B cell (primary cell): ENCODE results near the gene H1-8. TPM values are rescaled to one million over a fixed set of nuclear protein-coding genes. Genes with fewer than 3 reads are reported as not detected.
"Not testable (repeated sequence)": the region's sequence is repeated elsewhere in the genome, so short reads cannot be mapped to it uniquely, and the experiment has no call there.

Experiments used
- ATAC-seq: fragments of 200-7000 bp; cut with Tn5 transposase; one replicate; pipeline ENCODE4 v1.10.0; 2021; ENCODE audit warnings: low read depth, mild to moderate bottlenecking, moderate number of reproducible peaks, moderate library complexity
- CTCF ChIA-PET: fragments of 350-600 bp; sonication (Branson Sonifier 250); formaldehyde crosslinking; loops from one replicate; lab custom pipeline; 2021; ENCODE audit warnings: antibody characterized with exemption, inconsistent platforms; lab: Charles Lee
- POLR2A ChIA-PET: fragments of 350-600 bp; sonication (Branson Sonifier 250); formaldehyde crosslinking; loops from one replicate; lab custom pipeline; 2021; ENCODE audit warnings: antibody characterized with exemption; lab: Charles Lee
- DNase-seq: peaks from one replicate; pipeline ENCODE4 v3.0.0; 2013
- H2AFZ ChIP-seq: 2 replicates; pipeline ENCODE4 v1.6.1; 2012; ENCODE audit warnings: mild to moderate bottlenecking, low read depth, low read length; ENCODE audit not compliant: insufficient read depth, poor library complexity, severe bottlenecking
- H3K27ac ChIP-seq, 2 donors: 1 replicate in 1 of 2; 2 replicates in 1 of 2; pipeline ENCODE4 v1.5.1; 2012 to 2013; ENCODE audit warnings: low read length in 2 of 2, mild to moderate bottlenecking in 2 of 2, moderate library complexity in 1 of 2
- H3K27me3 ChIP-seq, 4 experiments: fragments of 200-600 bp in 1 of 4; sonication (generic) in 1 of 4; replicated peaks in 1 of 4; 1 replicate in 2 of 4; 2 replicates in 2 of 4; pipeline versions ENCODE4 v1.6.1 to v1.7.0; 2013 to 2016; ENCODE audit warnings: low read length in 3 of 4, mild to moderate bottlenecking in 2 of 4, mixed read lengths in 1 of 4, moderate library complexity in 1 of 4; ENCODE audit not compliant: insufficient read depth in 4 of 4, control insufficient read depth in 3 of 4; ENCODE audit errors: control extremely low read depth in 1 of 4
- H3K36me3 ChIP-seq, 2 experiments: replicated peaks in 1 of 2; 1 replicate in 1 of 2; 2 replicates in 1 of 2; pipeline versions ENCODE4 v1.6.1 to v1.7.1; 2013; ENCODE audit warnings: low read length in 1 of 2; ENCODE audit not compliant: insufficient read depth in 2 of 2, control insufficient read depth in 1 of 2; ENCODE audit errors: control extremely low read depth in 1 of 2, extremely low read depth in 1 of 2
- H3K4me1 ChIP-seq, 2 donors: fragments of 200-600 bp in 1 of 2; sonication (generic) in 1 of 2; 1 replicate in 1 of 2; 2 replicates in 1 of 2; pipeline versions ENCODE4 v1.5.1 to v1.6.1; 2013 to 2017; ENCODE audit warnings: low read length in 2 of 2; ENCODE audit not compliant: control insufficient read depth in 2 of 2, insufficient read depth in 2 of 2
- H3K4me2 ChIP-seq: replicated peaks from 2 replicates; pipeline ENCODE3; 2012; ENCODE audit warnings: mild to moderate bottlenecking, low read depth, low read length; ENCODE audit not compliant: poor library complexity, severe bottlenecking
- H3K4me3 ChIP-seq, 5 experiments: fragments of 200-600 bp in 1 of 5; sonication (generic) in 1 of 5; 1 replicate in 3 of 5; 2 replicates in 2 of 5; pipeline versions ENCODE4 v1.5.1 to v1.7.0; 2011 to 2016; ENCODE audit warnings: low read length in 4 of 5, mild to moderate bottlenecking in 4 of 5, low read depth in 2 of 5, control low read depth in 1 of 5, moderate library complexity in 1 of 5; ENCODE audit not compliant: insufficient read depth in 1 of 5; ENCODE audit errors: control extremely low read depth in 1 of 5, extremely low read depth in 1 of 5
- H3K79me2 ChIP-seq: fragments of 200-600 bp; sonication (generic); one replicate; pipeline ENCODE4 v1.6.0; 2016; ENCODE audit warnings: low read length; ENCODE audit not compliant: control insufficient read depth, insufficient read depth
- H3K9ac ChIP-seq: fragments of 200-600 bp; sonication (generic); 2 replicates; pipeline ENCODE4 v1.6.1; 2017; ENCODE audit warnings: mild to moderate bottlenecking, low read length, moderate library complexity
- H3K9me3 ChIP-seq, 3 donors: one replicate each; pipeline versions ENCODE4 v1.6.1 to v1.7.1; 2013; ENCODE audit warnings: low read length in 2 of 3; ENCODE audit not compliant: control insufficient read depth in 2 of 3, insufficient read depth in 1 of 3; ENCODE audit errors: control extremely low read depth in 1 of 3
- H4K20me1 ChIP-seq: 2 replicates; pipeline ENCODE4 v1.6.0; 2012; ENCODE audit warnings: mild to moderate bottlenecking, low read length; ENCODE audit not compliant: insufficient read depth, control insufficient read depth, poor library complexity, severe bottlenecking
- H3K27ac Mint-ChIP-seq: one replicate; pipeline ENCODE4 v1.8.0; 2021; ENCODE audit warnings: mixed read lengths
- H3K27me3 Mint-ChIP-seq: one replicate; pipeline ENCODE4 v1.8.0; 2021; ENCODE audit warnings: mixed read lengths
- H3K4me1 Mint-ChIP-seq: one replicate; pipeline ENCODE4 v1.8.0; 2021; ENCODE audit warnings: mixed read lengths
- H3K4me3 Mint-ChIP-seq: one replicate; pipeline ENCODE4 v1.8.0; 2021; ENCODE audit warnings: mixed read lengths
- H3K9me3 Mint-ChIP-seq: one replicate; pipeline ENCODE4 v1.8.0; 2022; ENCODE audit warnings: mixed read lengths; ENCODE audit not compliant: insufficient read depth
- WGBS: methylation state at CpG from one replicate; pipeline ENCODE4 v1.1.5; 2013; ENCODE audit warnings: missing lambda C conversion rate; ENCODE audit not compliant: insufficient coverage; 5-methylcytosine and 5-hydroxymethylcytosine counted together
- intact Hi-C: fragments of 100-400 bp; cut with micrococcal nuclease; formaldehyde crosslinking; loops from one replicate; pipeline ENCODE4 v1.10.0; 2022
- polyA plus RNA-seq: library from polyadenylated mRNA; depleted of rRNA; stranded (reverse); fragments of >200 nt; gene quantifications from 2 replicates; pipeline ENCODE4 v1.2.3, GENCODE V29; 2012
- total RNA-seq, 2 donors: library from RNA; stranded (reverse); fragments of 120-200 nt in 1 of 2; gene quantifications; 1 replicate in 1 of 2; 2 replicates in 1 of 2; pipeline versions ENCODE4 v1.2.3 to v1.2.4, GENCODE V29; 2013 to 2022
- TF ChIP-seq, protein P1 (sequence below): fragments of 200-600 bp; IDR thresholded peaks from one replicate; pipeline ENCODE4 v1.8.0; 2022; ENCODE audit warnings: antibody characterized with exemption, mild to moderate bottlenecking

H1-8 gene
- total and polyA plus RNA-seq, 2 donors (not counting 1 experiment from before 2014, with no cell fraction given), result not detected

DNA sequence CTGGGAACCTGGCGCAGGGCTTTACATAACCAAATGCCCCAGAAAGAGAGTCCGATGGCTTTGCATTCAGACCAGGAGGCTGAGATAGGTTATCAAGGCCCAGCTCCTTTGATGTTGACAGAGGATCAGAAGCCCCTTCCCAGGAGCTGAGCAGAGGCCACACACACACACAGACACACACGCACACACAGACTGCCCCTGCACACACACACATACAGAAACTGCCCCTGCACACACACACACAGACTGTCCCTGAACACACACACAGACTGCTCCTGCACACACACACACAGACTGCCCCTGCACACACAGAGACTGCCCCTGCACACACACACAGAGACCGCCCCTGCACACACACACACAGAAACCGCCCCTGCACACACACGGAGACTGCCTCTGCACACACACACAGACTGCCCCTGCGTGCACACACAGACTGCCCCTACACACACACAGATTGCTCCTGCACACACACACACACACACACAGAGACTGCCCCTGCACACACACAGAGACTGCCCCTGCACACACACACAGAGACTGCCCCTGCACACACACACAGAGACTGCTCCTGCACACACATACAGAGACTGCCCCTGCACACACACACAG lies 27.0 kb upstream of the H1-8 start:
- H3K4me1 Mint-ChIP-seq, H3K9ac ChIP-seq, H2AFZ ChIP-seq, H3K27ac ChIP-seq, H3K36me3 ChIP-seq, H4K20me1 ChIP-seq, H3K27ac Mint-ChIP-seq, H3K4me3 ChIP-seq, POLR2A ChIA-PET, ATAC-seq, H3K9me3 Mint-ChIP-seq, H3K27me3 ChIP-seq, H3K27me3 Mint-ChIP-seq, H3K9me3 ChIP-seq, H3K4me1 ChIP-seq, H3K4me2 ChIP-seq, H3K4me3 Mint-ChIP-seq, DNase-seq, H3K79me2 ChIP-seq, intact Hi-C loops: not testable (repeated sequence)
- CTCF ChIA-PET, result interaction anchor here (1.1 kb wide), 1 partner anchor 25 kb away, joined by 3 read pairs; no protein-coding TSS in a partner anchor
- 100% methylated on average over 6 of the region's 7 CpGs for WGBS

DNA sequence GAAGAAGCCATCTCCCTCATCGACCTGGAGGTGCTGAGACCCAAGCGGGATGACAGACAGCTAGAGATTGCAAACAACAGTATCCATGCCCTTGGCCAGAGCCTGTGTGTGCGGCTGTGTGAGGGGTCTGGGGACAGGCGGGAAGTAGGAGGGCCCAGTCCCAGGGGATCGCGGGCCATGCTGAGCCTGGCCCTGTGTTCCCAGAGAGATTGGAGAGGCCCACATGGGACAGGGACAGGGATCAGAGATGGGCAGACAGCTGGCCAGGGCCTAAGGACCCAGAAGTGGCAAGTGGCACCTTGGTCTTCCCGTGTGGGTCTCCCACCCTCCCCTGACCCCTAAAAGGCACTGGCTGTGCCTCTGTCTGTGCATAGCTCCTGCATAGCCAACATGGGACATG lies 25.5 kb upstream of the H1-8 start:
- no peak overlapping the region for H3K4me3 ChIP-seq
- DNase-seq (no peak), ATAC-seq (no peak)
- intact Hi-C loops, result no loop called here
- TF ChIP-seq, protein P1, sequence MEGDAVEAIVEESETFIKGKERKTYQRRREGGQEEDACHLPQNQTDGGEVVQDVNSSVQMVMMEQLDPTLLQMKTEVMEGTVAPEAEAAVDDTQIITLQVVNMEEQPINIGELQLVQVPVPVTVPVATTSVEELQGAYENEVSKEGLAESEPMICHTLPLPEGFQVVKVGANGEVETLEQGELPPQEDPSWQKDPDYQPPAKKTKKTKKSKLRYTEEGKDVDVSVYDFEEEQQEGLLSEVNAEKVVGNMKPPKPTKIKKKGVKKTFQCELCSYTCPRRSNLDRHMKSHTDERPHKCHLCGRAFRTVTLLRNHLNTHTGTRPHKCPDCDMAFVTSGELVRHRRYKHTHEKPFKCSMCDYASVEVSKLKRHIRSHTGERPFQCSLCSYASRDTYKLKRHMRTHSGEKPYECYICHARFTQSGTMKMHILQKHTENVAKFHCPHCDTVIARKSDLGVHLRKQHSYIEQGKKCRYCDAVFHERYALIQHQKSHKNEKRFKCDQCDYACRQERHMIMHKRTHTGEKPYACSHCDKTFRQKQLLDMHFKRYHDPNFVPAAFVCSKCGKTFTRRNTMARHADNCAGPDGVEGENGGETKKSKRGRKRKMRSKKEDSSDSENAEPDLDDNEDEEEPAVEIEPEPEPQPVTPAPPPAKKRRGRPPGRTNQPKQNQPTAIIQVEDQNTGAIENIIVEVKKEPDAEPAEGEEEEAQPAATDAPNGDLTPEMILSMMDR, result no peak
- H3K9ac ChIP-seq, result no peak overlapping the region
- H3K36me3 ChIP-seq, result no peaks in the 10 kb centered on the region
- no peaks in the 10 kb centered on the region for H3K9me3 Mint-ChIP-seq
- CTCF ChIA-PET, result no interaction called here
- H3K4me1 Mint-ChIP-seq, result no peaks in the 10 kb centered on the region
- 94% methylated on average over 7 of the region's 7 CpGs for WGBS
- POLR2A ChIA-PET, result no interaction called here
- no peak overlapping the region for H2AFZ ChIP-seq
- no peaks in the 10 kb centered on the region for H3K79me2 ChIP-seq
- H3K9me3 ChIP-seq, result no peaks in the 10 kb centered on the region
- no peaks in the 10 kb centered on the region for H3K4me1 ChIP-seq
- no peak overlapping the region for H3K27ac ChIP-seq
- H3K27me3 Mint-ChIP-seq, result no peaks in the 10 kb centered on the region
- H4K20me1 ChIP-seq, result no peaks in the 10 kb centered on the region
- no peaks in the 10 kb centered on the region for H3K27me3 ChIP-seq
- no peak overlapping the region for H3K4me3 Mint-ChIP-seq
- H3K4me2 ChIP-seq, result no peak overlapping the region
- no peak overlapping the region for H3K27ac Mint-ChIP-seq
